ENCODE data around the gene FNBP1. TPM values are rescaled to one million over a fixed set of nuclear protein-coding genes. Genes with fewer than 3 reads are reported as not detected.
A peak's percentile ranks its signal among the peaks of the same experiment; 100 is the strongest.

The FNBP1 gene
- total RNA-seq, 1 donor from 2014 or later: 34.9 TPM

- peak overlapping the region; percentile 91 for H2AFZ ChIP-seq (replicated peaks)
- H3K27me3 Mint-ChIP-seq (ENCODE audit: insufficient read depth, low read depth): no peaks in the 10 kb centered on the region
- no peaks in the 10 kb centered on the region for H3K27me3 ChIP-seq
- H3K9me3 ChIP-seq (ENCODE audit: low read depth): no peaks in the 10 kb centered on the region
- peak overlapping the region; percentile 91 for H3K4me2 ChIP-seq
- H3F3A ChIP-seq (ENCODE audit: low read depth): peaks cover 6% of the 10 kb centered on the region
- H3K4me1 Mint-ChIP-seq: peaks cover 17% of the 10 kb centered on the region
- H4K20me1 ChIP-seq (ENCODE audit: low read depth): no peaks in the 10 kb centered on the region
- H3K36me3 ChIP-seq: no peaks in the 10 kb centered on the region
- H3K9ac ChIP-seq: peak overlapping the region; percentile 3
- no peak for DNase-seq (ENCODE audit: low spot score)
- H3K27ac ChIP-seq: no peak overlapping the region
- peak overlapping the region; percentile 97 for H3K4me3 Mint-ChIP-seq
- peaks cover 1% of the 10 kb centered on the region for H3K36me3 Mint-ChIP-seq
- H3K4me1 ChIP-seq: no peaks in the 10 kb centered on the region
- H3K9me3 Mint-ChIP-seq: no peaks in the 10 kb centered on the region
- H3K4me3 ChIP-seq: peak overlapping the region; percentile 80
- peak overlapping the region; percentile 29 for H3K27ac Mint-ChIP-seq
- TF ChIP-seq EZH2 (IDR thresholded peaks at IDR 0.05): no peak
- no peak for TF ChIP-seq EZH2phosphoT487 (IDR thresholded peaks at IDR 0.05)
- TF ChIP-seq CTCF (IDR thresholded peaks at IDR 0.05): no peak
- peaks cover 54% of the 10 kb centered on the region for H3K79me2 ChIP-seq (ENCODE audit: low read depth)
These were observed 10.1 kb upstream of the FNBP1 start for GRCh38 chr9:130053109-130053503.

GRCh38 chr9:130051855-130052254 is 8.9 kb upstream of the FNBP1 start:
- no peak overlapping the region for H3K27ac Mint-ChIP-seq
- no peaks in the 10 kb centered on the region for H3K9me3 Mint-ChIP-seq
- H2AFZ ChIP-seq (replicated peaks): no peak overlapping the region

GRCh38 chr9:130050462-130050861 is 7.5 kb upstream of the FNBP1 start:
- H2AFZ ChIP-seq (replicated peaks): no peak overlapping the region
- H3K9me3 ChIP-seq (ENCODE audit: low read depth): no peaks in the 10 kb centered on the region
- Mint-ChIP-seq H3K27ac (no peak overlapping the region), H3K9me3 (no peaks in the 10 kb centered on the region), H3K36me3 (no peaks in the 10 kb centered on the region), H3K4me3 (no peak overlapping the region), H3K4me1 (peaks cover 17% of the 10 kb centered on the region), H3K27me3 (ENCODE audit: insufficient read depth, low read depth) (no peaks in the 10 kb centered on the region)
- no peak overlapping the region for H3K4me3 ChIP-seq
- no peaks in the 10 kb centered on the region for H3K27me3 ChIP-seq
- TF ChIP-seq EZH2phosphoT487 (IDR thresholded peaks at IDR 0.05) (no peak), CTCF (IDR thresholded peaks at IDR 0.05) (no peak), EZH2 (IDR thresholded peaks at IDR 0.05) (no peak)
- H3K4me1 ChIP-seq: no peaks in the 10 kb centered on the region
- DNase-seq (ENCODE audit: low spot score): no peak
- no peaks in the 10 kb centered on the region for H3K36me3 ChIP-seq
- no peak overlapping the region for H3K9ac ChIP-seq
- H4K20me1 ChIP-seq (ENCODE audit: low read depth): no peaks in the 10 kb centered on the region
- peaks cover 31% of the 10 kb centered on the region for H3K79me2 ChIP-seq (ENCODE audit: low read depth)
- H3K4me2 ChIP-seq: no peak overlapping the region
- H3F3A ChIP-seq (ENCODE audit: low read depth): peaks cover 7% of the 10 kb centered on the region
- H3K27ac ChIP-seq: no peak overlapping the region

More at GRCh38 chr9:130051855-130052254, 8.9 kb upstream of the FNBP1 start:
- Histone ChIP-seq H4K20me1 (ENCODE audit: low read depth) (no peaks in the 10 kb centered on the region), H3K27me3 (no peaks in the 10 kb centered on the region), H3K4me2 (peak overlapping the region; percentile 91), H3K4me1 (no peaks in the 10 kb centered on the region), H3K79me2 (ENCODE audit: low read depth) (peaks cover 42% of the 10 kb centered on the region), H3K9me3 (ENCODE audit: low read depth) (no peaks in the 10 kb centered on the region), H3F3A (ENCODE audit: low read depth) (peaks cover 6% of the 10 kb centered on the region), H3K27ac (no peak overlapping the region), H3K4me3 (no peak overlapping the region), H3K9ac (no peak overlapping the region), H3K36me3 (no peaks in the 10 kb centered on the region)
- H3K4me3 Mint-ChIP-seq: peak overlapping the region; percentile 53
- no peaks in the 10 kb centered on the region for H3K27me3 Mint-ChIP-seq (ENCODE audit: insufficient read depth, low read depth)
- no peaks in the 10 kb centered on the region for H3K36me3 Mint-ChIP-seq
- H3K4me1 Mint-ChIP-seq: peaks cover 17% of the 10 kb centered on the region
- no peak for TF ChIP-seq EZH2 (IDR thresholded peaks at IDR 0.05)
- DNase-seq (ENCODE audit: low spot score): no peak

GRCh38 chr9:130049431-130050210 is 6.6 kb upstream of the FNBP1 start:
- H3K9me3 Mint-ChIP-seq: no peaks in the 10 kb centered on the region
- Histone ChIP-seq H3K36me3 (no peaks in the 10 kb centered on the region), H3K27ac (no peak overlapping the region), H3K27me3 (peaks cover under 1% of the 10 kb centered on the region), H4K20me1 (ENCODE audit: low read depth) (no peaks in the 10 kb centered on the region), H2AFZ (replicated peaks) (no peak overlapping the region), H3K4me3 (no peak overlapping the region), H3K9me3 (ENCODE audit: low read depth) (no peaks in the 10 kb centered on the region), H3K9ac (no peak overlapping the region), H3K4me1 (no peaks in the 10 kb centered on the region), H3K79me2 (ENCODE audit: low read depth) (peaks cover 23% of the 10 kb centered on the region), H3K4me2 (no peak overlapping the region), H3F3A (ENCODE audit: low read depth) (peaks cover 14% of the 10 kb centered on the region)
- H3K27ac Mint-ChIP-seq: no peak overlapping the region
- H3K27me3 Mint-ChIP-seq (ENCODE audit: insufficient read depth, low read depth): no peaks in the 10 kb centered on the region
- no peaks in the 10 kb centered on the region for H3K36me3 Mint-ChIP-seq
- TF ChIP-seq EZH2phosphoT487 (IDR thresholded peaks at IDR 0.05): no peak
- no peak for TF ChIP-seq CTCF (IDR thresholded peaks at IDR 0.05)
- no peak for TF ChIP-seq EZH2 (IDR thresholded peaks at IDR 0.05)
- H3K4me3 Mint-ChIP-seq: no peak overlapping the region
- peaks cover 13% of the 10 kb centered on the region for H3K4me1 Mint-ChIP-seq
- DNase-seq (ENCODE audit: low spot score): no peak
